Activated CD8-positive, alpha-beta memory T cell treated with anti-CD3 and anti-CD28 coated beads, Interleukin-2, amount 50 U/mL, for 1 hour (primary cell): Measurements from ENCODE around the gene GALNT2.

ENCODE experiments used
- DNase-seq: peaks from one replicate; pipeline ENCODE4 v3.0.0-alpha.2; 2020; ENCODE audit errors: extremely low read depth

Gene GALNT2

GRCh38 chr1:230071316-230071715 lies 4.3 kb downstream of the GALNT2 start:
- DNase-seq, result no peak

GRCh38 chr1:230072296-230072695 lies 5.3 kb downstream of the GALNT2 start:
- no peak for DNase-seq

GRCh38 chr1:230072866-230073265 lies 5.8 kb downstream of the GALNT2 start:
- no peak for DNase-seq

- no peak for DNase-seq
These were observed 6.5 kb downstream of the GALNT2 start for GRCh38 chr1:230073371-230074035.

- no peak for DNase-seq
These were observed 7.2 kb downstream of the GALNT2 start for GRCh38 chr1:230074270-230074669.

GRCh38 chr1:230074762-230075161 lies 7.7 kb downstream of the GALNT2 start:
- no peak for DNase-seq

- no peak for DNase-seq
These were observed 9.1 kb downstream of the GALNT2 start for GRCh38 chr1:230076121-230076520.

- DNase-seq, result no peak
These were observed 10.0 kb downstream of the GALNT2 start for GRCh38 chr1:230077011-230077410.

- no peak for DNase-seq
These were observed 10.6 kb downstream of the GALNT2 start for GRCh38 chr1:230077436-230078213.

GRCh38 chr1:230079199-230080024 lies 12.4 kb downstream of the GALNT2 start:
- DNase-seq, result no peak

GRCh38 chr1:230080822-230081221 lies 13.8 kb downstream of the GALNT2 start:
- DNase-seq, result no peak

GRCh38 chr1:230081751-230082150 lies 14.7 kb downstream of the GALNT2 start:
- DNase-seq, result no peak

GRCh38 chr1:230082211-230082610 lies 15.2 kb downstream of the GALNT2 start:
- no peak for DNase-seq

- no peak for DNase-seq
These were observed 16.0 kb downstream of the GALNT2 start for GRCh38 chr1:230083053-230083452.

- no peak for DNase-seq
These were observed 16.8 kb downstream of the GALNT2 start for GRCh38 chr1:230083746-230084407.

- no peak for DNase-seq
These were observed 17.6 kb downstream of the GALNT2 start for GRCh38 chr1:230084408-230085177.

- no peak for DNase-seq
These were observed 18.1 kb downstream of the GALNT2 start for GRCh38 chr1:230085178-230085515.

- DNase-seq, result no peak
These were observed 19.1 kb downstream of the GALNT2 start for GRCh38 chr1:230086151-230086550.

- no peak for DNase-seq
These were observed 20.1 kb downstream of the GALNT2 start for GRCh38 chr1:230087028-230087716.

GRCh38 chr1:230087717-230088105 lies 20.7 kb downstream of the GALNT2 start:
- DNase-seq, result no peak
